SK-N-SH treated with all-trans-retinoic acid at 6 μM for 48 hours (cell line): Measurements from ENCODE around the gene HGFAC.

Source experiments
- SNAI2 ChIP-seq: fragments of 250-450 bp; sonication (Bioruptor Pico); IDR thresholded peaks from 2 replicates; pipeline ENCODE4 v1.5.0; 2020; ENCODE audit warnings: mild to moderate bottlenecking, moderate library complexity
- ZFP30 ChIP-seq: fragments of 450-650 bp; formaldehyde crosslinking; IDR thresholded peaks from 2 replicates; pipeline ENCODE4 v1.5.0; 2022; ENCODE audit warnings: mild to moderate bottlenecking, moderate library complexity

DNA sequence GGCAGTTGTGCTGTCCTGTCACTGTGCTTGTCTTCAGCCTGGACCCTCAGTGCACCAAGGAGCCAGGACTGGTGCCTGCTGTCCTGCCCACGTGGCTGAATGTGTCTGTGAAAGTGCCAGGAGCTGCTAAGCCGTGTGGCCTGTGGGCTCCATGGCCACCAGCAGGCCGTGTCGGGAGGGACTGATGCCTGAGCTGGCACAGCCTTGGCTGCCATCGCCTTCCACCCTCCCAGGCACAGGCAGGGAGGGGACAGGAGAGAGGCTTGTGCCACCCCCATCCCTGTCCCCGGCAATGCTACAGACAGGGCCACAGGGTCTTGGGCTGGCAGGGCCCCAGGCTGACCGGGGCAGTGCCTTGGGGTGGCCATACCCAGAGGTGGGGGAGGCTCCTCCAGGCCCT is 46.1 kb downstream of the HGFAC start:
- TF ChIP-seq SNAI2 (CRISPR knock-in tag) (no peak), ZFP30 (CRISPR knock-in tag) (no peak)
